ENCODE measurements around the gene SSNA1. TPM values are rescaled to one million over a fixed set of nuclear protein-coding genes. Genes with fewer than 3 reads are reported as not detected.
A peak's percentile ranks its signal among the peaks of the same experiment; 100 is the strongest.

SSNA1 gene
- total RNA-seq, 2 donors from 2014 or later = 64.1 to 84.5 TPM

DNA sequence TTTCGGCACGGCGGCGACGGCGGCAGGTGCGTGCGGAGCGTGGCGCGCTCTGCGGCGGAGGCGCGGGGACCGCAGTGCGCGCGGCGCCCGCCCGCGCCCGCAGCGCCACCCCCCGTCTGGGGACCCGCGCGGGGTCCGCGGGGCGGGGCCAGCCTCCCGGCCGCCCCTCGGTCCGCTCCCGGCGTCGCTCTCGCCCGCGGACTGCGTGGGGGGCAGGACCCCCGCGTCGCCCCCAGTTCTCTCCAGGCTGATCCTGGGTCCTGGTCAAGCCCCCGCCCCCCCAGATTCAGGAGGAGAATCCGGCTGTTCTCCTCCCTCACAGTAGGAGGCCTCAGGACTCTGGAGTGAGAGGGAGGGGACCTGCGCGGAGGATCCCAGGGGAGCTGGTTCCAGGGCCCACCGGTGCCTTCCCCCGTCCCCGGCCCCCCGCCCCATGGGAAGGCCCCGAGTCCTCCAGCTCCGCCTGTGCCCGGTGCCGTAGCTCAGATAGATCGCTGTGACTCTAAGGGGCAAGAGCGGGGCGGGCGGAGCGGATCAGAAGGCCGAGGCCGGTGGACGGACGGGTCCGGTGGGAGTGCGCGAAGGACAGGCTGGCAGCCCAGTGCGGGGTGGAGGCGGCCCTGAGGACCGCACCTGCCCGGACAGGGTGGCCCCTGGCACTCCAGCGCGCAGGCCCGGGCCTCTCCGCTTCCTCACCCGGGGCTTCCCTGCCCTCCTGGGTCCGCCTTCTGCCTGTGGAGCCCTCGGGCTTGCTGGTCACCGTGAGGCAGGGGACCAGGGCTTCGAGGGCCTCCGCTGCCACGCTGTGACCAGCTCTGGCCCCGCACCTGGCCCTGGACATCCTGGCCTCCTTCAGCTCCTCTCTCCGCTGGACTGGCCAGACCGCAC, 34.0 kb downstream of the SSNA1 start, which contains the start of gene RNF208:
Gene RNF208, minus strand, starts transcription at position 51 of the 888 bp plus-strand sequence. CDS start 1,028 bp downstream, outside the sequence.
- Mint-ChIP-seq H3K9me3 (no peaks in the 10 kb centered on the region), H3K4me3 (peak within 1 kb of the TSS; percentile 88 to 89), H3K27ac (peak within 1 kb of the TSS; percentile 70), H3K4me1 (ENCODE audit: low read depth) (peaks cover 6% of the 10 kb centered on the region), H3K36me3 (ENCODE audit: insufficient read depth in 2 of 2) (no peaks in the 10 kb centered on the region), H3K27me3 (ENCODE audit: low read depth) (peaks cover 2% of the 10 kb centered on the region)
- DNase-seq (peak in 1 of 2 donors; percentile 32), ATAC-seq (replicated peaks in 1 of 2) (no peak)

DNA sequence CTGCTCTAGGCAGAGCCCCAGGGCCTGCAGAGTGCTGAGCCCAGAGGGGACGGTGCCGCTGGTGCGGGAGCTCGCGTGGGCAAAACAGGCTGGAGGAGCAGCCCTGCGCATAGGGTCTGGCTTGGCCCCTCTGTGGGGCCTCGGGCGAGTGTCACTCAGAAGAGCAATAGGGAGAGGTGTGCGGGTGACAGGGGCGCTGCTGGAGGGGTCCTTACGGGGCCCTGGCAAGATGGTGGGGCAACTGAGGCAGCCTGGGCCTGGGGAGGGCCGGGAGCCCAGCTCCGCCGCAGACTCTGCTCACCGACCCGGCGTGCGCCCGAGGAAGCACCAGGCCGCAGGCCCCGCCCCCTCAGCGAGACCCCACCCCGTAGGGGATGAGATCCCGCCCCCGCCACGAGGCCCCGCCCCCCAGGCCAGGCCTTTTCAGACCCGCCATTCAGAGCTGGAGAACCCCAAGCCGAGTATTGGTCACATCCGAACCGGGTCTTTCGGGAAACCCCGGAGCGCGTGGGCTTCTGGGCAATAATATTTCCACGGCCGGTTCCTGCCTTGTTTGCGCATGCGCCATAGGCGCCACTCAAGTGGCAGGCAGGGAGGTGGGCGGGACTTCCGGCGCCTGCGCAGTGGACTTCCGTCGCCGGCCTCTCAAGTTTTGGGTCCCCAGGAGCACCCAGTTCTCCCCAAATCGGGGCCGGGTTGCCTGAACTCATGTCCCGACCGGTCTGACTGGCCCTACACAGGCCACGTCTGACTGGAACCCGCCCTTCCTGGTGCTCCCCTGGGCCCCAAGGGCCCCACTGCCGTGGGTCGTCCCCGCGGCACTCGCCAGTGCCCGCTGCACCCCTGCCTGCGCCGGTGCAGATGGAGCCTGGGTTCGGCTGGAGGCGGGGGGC, 34.8 kb downstream of the SSNA1 start:
- Mint-ChIP-seq H3K36me3 (ENCODE audit: insufficient read depth in 2 of 2) (no peaks in the 10 kb centered on the region), H3K4me3 (peak overlapping the region; percentile 88 to 89), H3K27ac (peak overlapping the region; percentile 70), H3K27me3 (ENCODE audit: low read depth) (peaks cover 6% of the 10 kb centered on the region), H3K4me1 (ENCODE audit: low read depth) (peaks cover 10% of the 10 kb centered on the region), H3K9me3 (no peaks in the 10 kb centered on the region)
- DNase-seq (peak; percentile 98 to 99), ATAC-seq (replicated peaks in 1 of 2) (peak; percentile 86 to 88)

DNA sequence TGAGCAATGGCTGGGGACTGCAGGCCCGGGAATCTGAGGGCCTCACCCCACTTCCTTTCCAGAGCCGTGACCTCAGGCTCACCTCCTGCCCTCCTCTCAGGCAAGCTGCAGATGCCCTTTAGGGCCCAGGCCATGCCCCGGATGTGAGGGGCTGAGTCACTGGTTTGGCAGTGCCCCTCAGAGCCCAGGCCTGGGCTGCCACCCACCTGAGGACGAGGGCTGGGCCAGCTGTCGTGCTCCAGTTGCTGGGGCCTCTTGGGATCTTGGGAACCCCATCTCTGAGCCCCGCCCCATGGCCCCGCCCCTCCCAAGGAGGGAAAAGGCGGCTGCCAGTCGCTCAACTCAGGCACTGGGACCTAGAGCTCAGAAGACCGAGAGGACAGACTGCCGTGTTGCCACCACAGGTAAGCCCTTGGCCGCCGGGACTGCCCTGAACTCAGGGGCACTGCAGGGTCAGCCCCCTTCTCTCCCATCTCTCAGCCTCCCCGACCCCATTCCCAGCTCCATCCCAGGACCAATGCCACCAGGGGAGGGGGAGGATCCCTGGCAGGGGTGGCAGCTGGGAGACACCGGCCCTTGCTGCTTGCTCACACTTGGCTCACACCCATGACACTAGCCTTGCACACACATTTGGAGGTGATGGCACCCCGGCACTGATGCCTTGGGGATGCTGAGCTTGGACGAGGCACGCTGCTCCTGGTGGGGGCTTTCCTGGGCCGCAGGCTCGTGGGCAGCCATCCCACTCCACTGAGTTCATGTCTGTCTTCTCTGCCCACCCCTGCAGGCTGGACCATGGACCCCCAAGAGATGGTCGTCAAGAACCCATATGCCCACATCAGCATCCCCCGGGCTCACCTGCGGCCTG, 36.6 kb downstream of the SSNA1 start, which contains the start of gene CYSRT1:
Gene CYSRT1, plus strand, starts transcription at position 345 of the 865 bp plus-strand sequence. Its CDS starts 448 bp downstream, at position 793.
- peak in 1 of 2 donors; percentile 20 for ATAC-seq (replicated peaks in 1 of 2)
- peak; percentile 48 to 50 for DNase-seq
- H3K36me3 Mint-ChIP-seq (ENCODE audit: insufficient read depth in 2 of 2) = no peaks in the 10 kb centered on the region
- H3K27me3 Mint-ChIP-seq (ENCODE audit: low read depth) = peaks cover 6% of the 10 kb centered on the region
- H3K9me3 Mint-ChIP-seq = no peaks in the 10 kb centered on the region
- H3K4me3 Mint-ChIP-seq = peak within 1 kb of the TSS; percentile 88 to 89
- H3K27ac Mint-ChIP-seq = no peak within 1 kb of the TSS
- peaks cover 10% of the 10 kb centered on the region for H3K4me1 Mint-ChIP-seq (ENCODE audit: low read depth)

DNA sequence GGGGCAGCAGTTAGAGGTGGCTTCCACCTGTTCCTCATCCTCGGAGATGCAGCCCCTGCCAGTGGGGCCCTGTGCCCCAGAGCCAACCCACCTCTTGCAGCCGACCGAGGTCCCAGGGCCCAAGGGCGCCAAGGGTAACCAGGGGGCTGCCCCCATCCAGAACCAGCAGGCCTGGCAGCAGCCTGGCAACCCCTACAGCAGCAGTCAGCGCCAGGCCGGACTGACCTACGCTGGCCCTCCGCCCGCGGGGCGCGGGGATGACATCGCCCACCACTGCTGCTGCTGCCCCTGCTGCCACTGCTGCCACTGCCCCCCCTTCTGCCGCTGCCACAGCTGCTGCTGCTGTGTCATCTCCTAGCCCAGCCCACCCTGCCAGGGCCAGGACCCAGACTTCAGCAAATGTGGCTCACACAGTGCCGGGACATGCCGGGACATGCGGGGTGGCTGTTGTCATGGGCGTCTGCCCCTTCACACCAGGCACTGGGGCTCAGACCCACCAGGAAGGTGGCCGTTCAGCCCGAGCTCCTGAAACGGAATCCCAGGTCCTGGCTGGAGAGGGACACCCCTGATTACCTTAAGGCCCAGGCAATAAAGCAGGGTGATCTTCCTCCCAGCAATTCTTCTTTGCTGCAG, 37.3 kb downstream of the SSNA1 start:
- DNase-seq (no peak), ATAC-seq (replicated peaks in 1 of 2) (no peak)
- no peak overlapping the region for H3K4me3 Mint-ChIP-seq
- no peaks in the 10 kb centered on the region for H3K36me3 Mint-ChIP-seq (ENCODE audit: insufficient read depth in 2 of 2)
- peaks cover 6% of the 10 kb centered on the region for H3K27me3 Mint-ChIP-seq (ENCODE audit: low read depth)
- H3K4me1 Mint-ChIP-seq (ENCODE audit: low read depth) = peaks cover 10% of the 10 kb centered on the region
- H3K27ac Mint-ChIP-seq = no peak overlapping the region
- H3K9me3 Mint-ChIP-seq = no peaks in the 10 kb centered on the region

DNA sequence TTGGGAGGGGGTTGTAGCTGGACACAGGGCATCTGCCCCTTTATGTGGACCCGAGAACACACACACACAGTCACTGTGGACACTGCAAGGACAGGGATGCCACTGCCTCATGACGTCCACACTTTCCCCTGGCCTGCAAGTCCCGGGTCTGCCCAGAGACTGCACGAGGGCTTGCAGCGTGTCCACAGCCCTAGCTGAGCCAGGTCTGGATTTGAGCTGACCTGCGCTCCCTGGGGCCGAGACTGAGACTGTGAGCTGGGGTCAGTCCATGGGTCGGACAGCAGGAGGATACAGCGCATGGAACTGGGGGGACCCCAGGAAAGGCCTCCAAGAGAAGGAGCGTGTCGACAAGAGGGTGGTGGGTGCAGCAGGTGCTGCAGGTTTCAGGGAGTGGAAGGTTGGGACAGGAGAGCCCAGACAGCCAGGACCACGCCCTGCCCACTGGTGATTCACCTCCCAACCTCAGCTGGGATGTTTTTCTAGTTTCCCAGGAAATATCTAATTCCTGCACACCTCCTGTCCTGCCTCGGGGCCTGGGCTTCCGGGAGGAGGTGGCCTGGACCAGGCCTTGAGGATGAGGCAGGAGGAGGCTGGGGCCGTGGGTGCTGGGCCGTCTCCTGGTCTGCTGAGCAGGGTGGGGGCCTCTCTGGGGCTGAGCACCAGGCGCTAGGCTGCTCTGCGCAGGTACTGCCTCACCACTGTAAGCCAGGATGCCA, 38.0 kb downstream of the SSNA1 start:
- H3K9me3 Mint-ChIP-seq = no peaks in the 10 kb centered on the region
- peaks cover 10% of the 10 kb centered on the region for H3K4me1 Mint-ChIP-seq (ENCODE audit: low read depth)
- no peak overlapping the region for H3K4me3 Mint-ChIP-seq

DNA sequence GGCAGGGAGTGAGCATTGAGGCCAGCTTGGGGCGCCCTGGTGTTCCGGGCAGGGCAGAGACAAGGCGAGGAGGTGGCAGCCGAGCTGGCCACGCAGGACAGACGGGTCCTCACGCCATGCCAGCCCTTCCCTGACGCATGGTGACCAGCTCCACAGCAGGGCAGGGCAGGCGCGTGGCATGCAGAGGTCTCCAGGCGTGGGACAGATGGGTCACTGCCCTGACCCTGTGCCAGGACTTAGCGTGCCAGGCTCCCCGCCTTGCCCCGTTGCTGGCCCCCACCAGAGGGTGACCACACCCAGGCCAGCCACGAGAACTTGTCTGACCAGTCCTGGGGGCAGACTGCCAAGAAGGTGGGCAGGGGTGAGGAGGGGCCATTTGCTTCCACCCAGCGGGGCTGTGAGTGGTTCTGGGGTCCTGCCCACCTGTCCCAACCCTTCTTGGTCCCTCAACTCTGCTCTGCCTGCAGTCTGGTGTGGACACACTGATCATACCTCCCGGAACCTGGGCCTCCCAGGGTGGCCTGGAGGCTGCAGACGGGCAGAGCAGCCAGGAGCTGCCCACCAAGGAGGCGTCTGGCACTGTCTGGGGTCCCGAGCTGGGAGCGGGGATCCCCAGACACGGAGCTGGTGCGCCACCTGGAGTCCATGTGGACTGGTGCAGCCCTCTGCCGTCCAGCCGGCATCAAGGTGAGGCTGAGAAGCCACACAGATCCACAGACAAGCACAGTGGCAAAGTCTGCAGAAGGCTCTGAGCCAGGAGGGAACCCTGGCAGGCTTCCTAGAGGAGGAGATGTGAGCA, 38.8 kb downstream of the SSNA1 start, which contains the start of gene RNF224:
Gene RNF224, plus strand, starts transcription at position 449 of the 799 bp plus-strand sequence. CDS start 834 bp downstream, outside the sequence.
- no peaks in the 10 kb centered on the region for H3K9me3 Mint-ChIP-seq

More for the DNA sequence above, 38.0 kb downstream of the SSNA1 start:
- Mint-ChIP-seq H3K36me3 (ENCODE audit: insufficient read depth in 2 of 2) (no peaks in the 10 kb centered on the region), H3K27ac (no peak overlapping the region), H3K27me3 (ENCODE audit: low read depth) (peaks cover 6% of the 10 kb centered on the region)
- ATAC-seq (replicated peaks in 1 of 2) (no peak), DNase-seq (no peak)

DNA sequence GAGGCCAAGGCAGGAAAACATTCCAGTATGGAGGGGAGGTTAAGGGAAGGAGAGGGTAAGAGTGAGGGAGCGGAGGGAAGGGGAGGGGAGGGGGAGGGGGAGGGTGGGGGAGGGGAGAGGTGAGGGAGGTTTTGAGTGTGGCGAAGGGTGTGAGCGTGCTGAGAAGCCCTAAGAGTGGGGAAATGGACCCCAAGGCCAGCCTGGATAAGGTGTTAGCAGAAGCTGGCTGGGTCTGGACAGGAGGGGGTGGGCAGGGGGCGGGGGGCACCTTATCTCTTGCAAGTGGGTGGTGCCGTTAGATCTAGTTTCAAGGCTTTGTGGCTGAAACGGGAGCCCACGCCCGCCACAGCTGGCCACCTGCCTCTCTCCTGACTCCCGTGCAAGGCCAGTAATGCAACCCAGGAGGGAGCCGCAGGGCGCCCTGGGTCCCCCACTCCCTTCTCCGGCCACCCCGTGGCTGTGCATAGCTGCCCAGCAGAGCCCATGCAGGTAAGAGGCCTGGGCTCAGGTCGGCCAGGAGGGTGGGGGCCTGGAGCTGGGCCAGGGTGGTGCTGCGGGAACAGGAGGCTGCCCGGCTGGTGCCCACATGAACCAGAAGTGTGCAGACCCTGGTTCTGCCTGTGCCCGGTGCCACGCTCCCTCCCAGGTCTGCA, 39.5 kb downstream of the SSNA1 start:
- H3K36me3 Mint-ChIP-seq (ENCODE audit: insufficient read depth in 2 of 2) = no peaks in the 10 kb centered on the region
- DNase-seq (no peak), ATAC-seq (replicated peaks in 1 of 2) (no peak)
- peaks cover 8% of the 10 kb centered on the region for H3K4me1 Mint-ChIP-seq (ENCODE audit: low read depth)
- peaks cover 6% of the 10 kb centered on the region for H3K27me3 Mint-ChIP-seq (ENCODE audit: low read depth)
- no peak overlapping the region for H3K27ac Mint-ChIP-seq
- H3K9me3 Mint-ChIP-seq = no peaks in the 10 kb centered on the region
- no peak overlapping the region for H3K4me3 Mint-ChIP-seq

More for the DNA sequence above, 38.8 kb downstream of the SSNA1 start, which contains the start of gene RNF224:
- H3K36me3 Mint-ChIP-seq (ENCODE audit: insufficient read depth in 2 of 2) = no peaks in the 10 kb centered on the region
- H3K27ac Mint-ChIP-seq = no peak within 1 kb of the TSS
- ATAC-seq (replicated peaks in 1 of 2) (peak; percentile 48 to 53), DNase-seq (peak; percentile 88 to 89)
- H3K4me1 Mint-ChIP-seq (ENCODE audit: low read depth) = peaks cover 10% of the 10 kb centered on the region
- peaks cover 6% of the 10 kb centered on the region for H3K27me3 Mint-ChIP-seq (ENCODE audit: low read depth)
- H3K4me3 Mint-ChIP-seq = no peak within 1 kb of the TSS

DNA sequence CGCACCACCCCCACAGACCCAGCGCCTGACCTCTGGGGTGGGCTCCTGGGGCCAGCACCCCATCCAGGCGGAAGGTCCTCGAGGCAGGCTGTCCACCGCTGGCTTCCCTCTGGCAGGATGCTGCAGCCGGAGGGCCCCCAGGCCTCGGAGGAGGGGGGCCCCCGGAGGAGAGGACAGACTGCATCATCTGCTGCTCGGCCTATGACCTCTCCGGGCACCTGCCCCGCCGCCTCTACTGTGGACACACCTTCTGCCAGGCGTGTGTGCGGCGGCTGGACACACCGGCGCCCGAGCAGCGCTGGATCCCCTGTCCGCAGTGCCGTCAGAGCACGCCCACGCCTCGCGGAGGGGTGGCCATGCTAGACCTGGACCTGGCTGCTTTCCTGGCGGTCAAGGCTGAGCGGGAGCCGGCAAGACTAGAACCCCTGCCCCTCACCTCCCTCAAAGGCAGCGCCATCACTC, 40.1 kb downstream of the SSNA1 start:
- no peaks in the 10 kb centered on the region for H3K9me3 Mint-ChIP-seq

DNA sequence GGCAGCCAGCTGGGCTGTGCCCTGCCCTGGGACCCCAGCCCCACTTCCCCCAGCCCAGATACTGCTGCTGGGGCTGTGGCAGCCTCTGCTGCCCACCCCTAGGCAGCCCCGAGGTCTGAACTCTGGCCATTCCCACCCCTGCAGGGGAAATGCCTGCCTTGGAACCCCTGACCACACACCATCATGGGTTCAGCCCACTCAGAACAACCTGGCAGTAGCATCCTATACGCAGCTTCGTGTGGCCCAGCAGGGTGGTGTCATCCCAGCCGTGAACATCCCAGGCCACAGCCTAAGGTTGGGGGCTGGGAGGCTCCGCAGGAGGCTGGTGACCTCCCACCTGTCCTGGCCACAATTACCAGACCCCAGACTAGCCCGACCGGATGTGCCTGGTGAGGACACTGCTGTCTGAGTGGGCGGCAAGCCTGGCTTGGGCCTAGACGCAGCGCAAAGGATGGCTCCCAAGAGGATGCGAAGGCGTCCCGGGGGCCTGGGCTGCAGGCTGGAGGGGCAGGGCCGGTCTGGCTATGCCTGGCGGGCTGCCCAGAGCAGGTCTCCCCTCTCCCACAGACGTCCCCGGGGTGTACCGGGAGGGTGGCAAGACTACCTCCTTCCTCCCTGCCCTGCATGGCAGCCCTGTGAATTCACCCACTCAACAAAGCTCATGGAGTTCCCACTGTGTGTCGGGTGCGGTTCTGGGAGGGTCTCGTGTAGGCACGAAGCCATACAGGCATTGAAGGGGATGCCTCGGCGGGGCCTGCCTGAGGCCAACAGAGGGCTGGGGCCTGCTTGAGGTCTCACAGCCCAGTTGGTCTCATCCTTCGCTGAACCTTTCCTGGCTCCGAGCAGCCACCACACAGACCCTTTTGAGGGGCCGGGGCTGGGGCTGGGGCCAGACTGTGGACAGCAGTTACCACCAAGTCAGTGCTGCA, 40.8 kb downstream of the SSNA1 start:
- Mint-ChIP-seq H3K9me3 (no peaks in the 10 kb centered on the region), H3K4me1 (ENCODE audit: low read depth) (peaks cover 6% of the 10 kb centered on the region), H3K27ac (no peak overlapping the region), H3K4me3 (no peak overlapping the region), H3K36me3 (ENCODE audit: insufficient read depth in 2 of 2) (no peaks in the 10 kb centered on the region), H3K27me3 (ENCODE audit: low read depth) (peaks cover 6% of the 10 kb centered on the region)
- DNase-seq (no peak), ATAC-seq (replicated peaks in 1 of 2) (no peak)

More for the DNA sequence above, 40.1 kb downstream of the SSNA1 start:
- H3K36me3 Mint-ChIP-seq (ENCODE audit: insufficient read depth in 2 of 2) = no peaks in the 10 kb centered on the region
- H3K4me1 Mint-ChIP-seq (ENCODE audit: low read depth) = peaks cover 6% of the 10 kb centered on the region
- DNase-seq = no peak
- H3K4me3 Mint-ChIP-seq = no peak overlapping the region
- H3K27me3 Mint-ChIP-seq (ENCODE audit: low read depth) = peaks cover 6% of the 10 kb centered on the region
- ATAC-seq (replicated peaks in 1 of 2) = no peak
- no peak overlapping the region for H3K27ac Mint-ChIP-seq

Measured in activated T-cell treated with anti-CD3 and anti-CD28 coated beads, Interleukin-2, amount 50 U/mL, for 72 hours (primary cell).